ENCODE measurements around the gene RDH14. TPM values are rescaled to one million over a fixed set of nuclear protein-coding genes. Genes with fewer than 3 reads are reported as not detected.

Gene RDH14
- polyA plus RNA-seq, 1 donor (not counting 4 experiments of a cell fraction or from before 2014, with no cell fraction given) = 29.6 TPM

DNA sequence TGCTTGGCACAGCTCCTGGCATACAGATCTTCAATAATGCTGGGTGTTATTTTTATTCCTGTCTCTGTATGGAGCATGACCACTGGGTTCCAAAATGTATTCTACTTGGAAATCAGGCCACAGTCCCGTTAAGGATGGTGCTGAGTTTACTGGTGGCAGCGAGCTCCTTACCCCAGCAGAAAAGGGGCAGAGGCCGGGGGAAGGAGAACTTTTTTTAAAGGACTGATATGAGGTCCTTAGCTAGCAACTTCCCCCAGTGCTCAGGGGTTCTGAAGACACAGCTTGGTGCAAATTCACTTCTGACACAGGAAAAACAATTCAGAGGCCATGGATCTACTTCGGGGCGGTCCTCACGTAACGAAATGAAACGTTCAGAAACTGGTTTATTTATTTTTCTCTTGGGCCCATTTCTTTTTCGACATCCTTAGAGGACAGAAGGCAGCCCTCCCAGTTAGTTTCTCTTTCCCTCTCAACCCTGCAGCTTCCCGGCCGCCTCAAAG is 872 bp downstream of the RDH14 start:
- no peak for DNase-seq (ENCODE audit: low read depth, low spot score)
- Histone ChIP-seq H3K4me3 (ENCODE audit: control insufficient read depth in 2 of 3, extremely low read depth in 1 of 3, insufficient read depth in 2 of 3, low read depth in 1 of 3, low read length in 3 of 3) (peak overlapping the region; percentile 66 to 85 (median 85)), H3K9ac (ENCODE audit: control insufficient read depth, extremely low read depth, insufficient read depth, low read length) (peak overlapping the region; percentile 85), H4K20me1 (ENCODE audit: control insufficient read depth, extremely low read depth, insufficient read depth, low read length) (no peaks in the 10 kb centered on the region), H3K4me1 (ENCODE audit: control insufficient read depth, extremely low read depth, insufficient read depth, low read length) (peaks cover 20% of the 10 kb centered on the region), H3K9me1 (ENCODE audit: control insufficient read depth, extremely low read depth, insufficient read depth, low read length) (no peaks in the 10 kb centered on the region), H3K27ac (ENCODE audit: control insufficient read depth, insufficient read depth, low read length) (peak overlapping the region; percentile 78), H3K4me2 (ENCODE audit: control insufficient read depth, extremely low read depth, insufficient read depth, low read depth, low read length) (peak overlapping the region; percentile 98), H2AFZ (ENCODE audit: control insufficient read depth, low read length) (peak overlapping the region; percentile 87), H3K9me3 (ENCODE audit: control insufficient read depth, low read depth, low read length) (no peaks in the 10 kb centered on the region), H3K79me2 (ENCODE audit: control insufficient read depth, insufficient read depth, low read length) (peaks cover 21% of the 10 kb centered on the region), H3K36me3 (ENCODE audit: control insufficient read depth in 2 of 2, extremely low read depth in 1 of 2, insufficient read depth in 2 of 2, low read length in 2 of 2) (peaks cover 4% of the 10 kb centered on the region in 2 experiments), H3K27me3 (ENCODE audit: control insufficient read depth, extremely low read depth, insufficient read depth, low read length) (no peaks in the 10 kb centered on the region)
- dilution Hi-C loops (cut with MboI; ENCODE audit: extremely low pct_ligation_motif_present, low sequenced_read_pairs) = no loop called here
- FAIRE-seq = no peak
- TF ChIP-seq EZH2 (IDR thresholded peaks at IDR 0.05; ENCODE audit: low read length) (no peak), CTCF (optimal IDR thresholded peaks at IDR 0.05 in 1 of 3, IDR thresholded peaks at IDR 0.05 in 1 of 3, conservative IDR thresholded peaks at IDR 0.05 in 1 of 3; ENCODE audit: extremely low read depth in 1 of 3, insufficient read depth in 2 of 3, low read length in 3 of 3) (no peak)

GRCh38 chr2:18558458-18558857 is 2.0 kb downstream of the RDH14 start:
- Histone ChIP-seq H3K9me3 (ENCODE audit: control insufficient read depth, low read depth, low read length) (no peaks in the 10 kb centered on the region), H4K20me1 (ENCODE audit: control insufficient read depth, extremely low read depth, insufficient read depth, low read length) (no peaks in the 10 kb centered on the region), H3K27ac (ENCODE audit: control insufficient read depth, insufficient read depth, low read length) (no peak overlapping the region), H3K9ac (ENCODE audit: control insufficient read depth, extremely low read depth, insufficient read depth, low read length) (no peak overlapping the region), H2AFZ (ENCODE audit: control insufficient read depth, low read length) (no peak overlapping the region), H3K4me1 (ENCODE audit: control insufficient read depth, extremely low read depth, insufficient read depth, low read length) (peaks cover 20% of the 10 kb centered on the region), H3K9me1 (ENCODE audit: control insufficient read depth, extremely low read depth, insufficient read depth, low read length) (no peaks in the 10 kb centered on the region), H3K36me3 (ENCODE audit: control insufficient read depth in 2 of 2, extremely low read depth in 1 of 2, insufficient read depth in 2 of 2, low read length in 2 of 2) (peaks cover 4% of the 10 kb centered on the region in 2 experiments), H3K4me3 (ENCODE audit: control insufficient read depth in 2 of 3, extremely low read depth in 1 of 3, insufficient read depth in 2 of 3, low read depth in 1 of 3, low read length in 3 of 3) (no peak overlapping the region), H3K4me2 (ENCODE audit: control insufficient read depth, extremely low read depth, insufficient read depth, low read depth, low read length) (peak overlapping the region; percentile 98), H3K79me2 (ENCODE audit: control insufficient read depth, insufficient read depth, low read length) (peaks cover 21% of the 10 kb centered on the region), H3K27me3 (ENCODE audit: control insufficient read depth, extremely low read depth, insufficient read depth, low read length) (no peaks in the 10 kb centered on the region)
- TF ChIP-seq CTCF (optimal IDR thresholded peaks at IDR 0.05 in 1 of 3, IDR thresholded peaks at IDR 0.05 in 1 of 3, conservative IDR thresholded peaks at IDR 0.05 in 1 of 3; ENCODE audit: extremely low read depth in 1 of 3, insufficient read depth in 2 of 3, low read length in 3 of 3) (no peak), EZH2 (IDR thresholded peaks at IDR 0.05; ENCODE audit: low read length) (no peak)
- FAIRE-seq (no peak), DNase-seq (ENCODE audit: low read depth, low spot score) (no peak)
- dilution Hi-C loops (cut with MboI; ENCODE audit: extremely low pct_ligation_motif_present, low sequenced_read_pairs) = no loop called here
